Measurements from ENCODE around the gene TMEM266.
A peak's percentile ranks its signal among the peaks of the same experiment; 100 is the strongest.

The TMEM266 gene

GRCh38 chr15:76180321-76180720 lies 120.5 kb downstream of the TMEM266 start:
- peaks cover 29% of the 10 kb centered on the region for H3K27me3 ChIP-seq (ENCODE audit: control insufficient read depth, insufficient read depth, low read length)
- no peak overlapping the region for H3K9ac ChIP-seq (ENCODE audit: low read length)
- H3K4me1 ChIP-seq (ENCODE audit: control insufficient read depth, insufficient read depth, low read length), result peaks cover 8% of the 10 kb centered on the region
- H3K4me3 ChIP-seq (ENCODE audit: low read length), result no peak overlapping the region
- H3K36me3 ChIP-seq (ENCODE audit: control insufficient read depth, insufficient read depth, low read length), result no peaks in the 10 kb centered on the region
- no peaks in the 10 kb centered on the region for H3K9me3 ChIP-seq (ENCODE audit: control insufficient read depth, low read length)

GRCh38 chr15:76181705-76182107 lies 121.9 kb downstream of the TMEM266 start:
- H3K9ac ChIP-seq (ENCODE audit: low read length), result no peak overlapping the region
- no peaks in the 10 kb centered on the region for H3K9me3 ChIP-seq (ENCODE audit: control insufficient read depth, low read length)
- H3K27me3 ChIP-seq (ENCODE audit: control insufficient read depth, insufficient read depth, low read length), result peaks cover 31% of the 10 kb centered on the region
- no peaks in the 10 kb centered on the region for H3K36me3 ChIP-seq (ENCODE audit: control insufficient read depth, insufficient read depth, low read length)
- no peak overlapping the region for H3K4me3 ChIP-seq (ENCODE audit: low read length)
- H3K4me1 ChIP-seq (ENCODE audit: control insufficient read depth, insufficient read depth, low read length), result peaks cover 21% of the 10 kb centered on the region

- H3K4me1 ChIP-seq (ENCODE audit: control insufficient read depth, insufficient read depth, low read length), result peaks cover 13% of the 10 kb centered on the region
- H3K9me3 ChIP-seq (ENCODE audit: control insufficient read depth, low read length), result no peaks in the 10 kb centered on the region
- H3K4me3 ChIP-seq (ENCODE audit: low read length), result no peak overlapping the region
- no peak overlapping the region for H3K9ac ChIP-seq (ENCODE audit: low read length)
- H3K36me3 ChIP-seq (ENCODE audit: control insufficient read depth, insufficient read depth, low read length), result no peaks in the 10 kb centered on the region
- peaks cover 15% of the 10 kb centered on the region for H3K27me3 ChIP-seq (ENCODE audit: control insufficient read depth, insufficient read depth, low read length)
These were observed 124.3 kb downstream of the TMEM266 start for GRCh38 chr15:76183930-76184649.

- Histone ChIP-seq H3K9me3 (ENCODE audit: control insufficient read depth, low read length) (no peaks in the 10 kb centered on the region), H3K36me3 (ENCODE audit: control insufficient read depth, insufficient read depth, low read length) (no peaks in the 10 kb centered on the region), H3K9ac (ENCODE audit: low read length) (no peak overlapping the region), H3K27me3 (ENCODE audit: control insufficient read depth, insufficient read depth, low read length) (peaks cover 15% of the 10 kb centered on the region), H3K4me3 (ENCODE audit: low read length) (no peak overlapping the region), H3K4me1 (ENCODE audit: control insufficient read depth, insufficient read depth, low read length) (peaks cover 13% of the 10 kb centered on the region)
These were observed 124.9 kb downstream of the TMEM266 start for GRCh38 chr15:76184650-76185035.

GRCh38 chr15:76185716-76186115 lies 125.9 kb downstream of the TMEM266 start:
- Histone ChIP-seq H3K36me3 (ENCODE audit: control insufficient read depth, insufficient read depth, low read length) (no peaks in the 10 kb centered on the region), H3K9ac (ENCODE audit: low read length) (no peak overlapping the region), H3K27me3 (ENCODE audit: control insufficient read depth, insufficient read depth, low read length) (peaks cover 15% of the 10 kb centered on the region)

GRCh38 chr15:76187163-76187562 lies 127.4 kb downstream of the TMEM266 start:
- H3K36me3 ChIP-seq (ENCODE audit: control insufficient read depth, insufficient read depth, low read length), result no peaks in the 10 kb centered on the region
- H3K27me3 ChIP-seq (ENCODE audit: control insufficient read depth, insufficient read depth, low read length), result peaks cover 15% of the 10 kb centered on the region
- H3K9ac ChIP-seq (ENCODE audit: low read length), result no peak overlapping the region
- H3K4me1 ChIP-seq (ENCODE audit: control insufficient read depth, insufficient read depth, low read length), result peaks cover 34% of the 10 kb centered on the region
- no peaks in the 10 kb centered on the region for H3K9me3 ChIP-seq (ENCODE audit: control insufficient read depth, low read length)
- no peak overlapping the region for H3K4me3 ChIP-seq (ENCODE audit: low read length)

More at GRCh38 chr15:76185716-76186115, 125.9 kb downstream of the TMEM266 start:
- Histone ChIP-seq H3K4me1 (ENCODE audit: control insufficient read depth, insufficient read depth, low read length) (peaks cover 21% of the 10 kb centered on the region), H3K9me3 (ENCODE audit: control insufficient read depth, low read length) (no peaks in the 10 kb centered on the region), H3K4me3 (ENCODE audit: low read length) (no peak overlapping the region)

GRCh38 chr15:76189106-76189505 lies 129.3 kb downstream of the TMEM266 start:
- peaks cover 50% of the 10 kb centered on the region for H3K4me1 ChIP-seq (ENCODE audit: control insufficient read depth, insufficient read depth, low read length)
- no peak overlapping the region for H3K4me3 ChIP-seq (ENCODE audit: low read length)
- H3K27me3 ChIP-seq (ENCODE audit: control insufficient read depth, insufficient read depth, low read length), result peaks cover 10% of the 10 kb centered on the region
- no peak overlapping the region for H3K9ac ChIP-seq (ENCODE audit: low read length)
- H3K36me3 ChIP-seq (ENCODE audit: control insufficient read depth, insufficient read depth, low read length), result no peaks in the 10 kb centered on the region
- no peaks in the 10 kb centered on the region for H3K9me3 ChIP-seq (ENCODE audit: control insufficient read depth, low read length)

- no peaks in the 10 kb centered on the region for H3K36me3 ChIP-seq (ENCODE audit: control insufficient read depth, insufficient read depth, low read length)
- H3K9me3 ChIP-seq (ENCODE audit: control insufficient read depth, low read length), result no peaks in the 10 kb centered on the region
- peaks cover 10% of the 10 kb centered on the region for H3K27me3 ChIP-seq (ENCODE audit: control insufficient read depth, insufficient read depth, low read length)
- peaks cover 60% of the 10 kb centered on the region for H3K4me1 ChIP-seq (ENCODE audit: control insufficient read depth, insufficient read depth, low read length)
- H3K9ac ChIP-seq (ENCODE audit: low read length), result peak overlapping the region; percentile 56
- no peak overlapping the region for H3K4me3 ChIP-seq (ENCODE audit: low read length)
These were observed 130.3 kb downstream of the TMEM266 start for GRCh38 chr15:76190070-76190564.

GRCh38 chr15:76190751-76191538 lies 131.2 kb downstream of the TMEM266 start:
- H3K36me3 ChIP-seq (ENCODE audit: control insufficient read depth, insufficient read depth, low read length), result no peaks in the 10 kb centered on the region
- peak overlapping the region; percentile 12 for H3K4me3 ChIP-seq (ENCODE audit: low read length)
- H3K9me3 ChIP-seq (ENCODE audit: control insufficient read depth, low read length), result no peaks in the 10 kb centered on the region
- H3K9ac ChIP-seq (ENCODE audit: low read length), result peak overlapping the region; percentile 56
- H3K4me1 ChIP-seq (ENCODE audit: control insufficient read depth, insufficient read depth, low read length), result peaks cover 61% of the 10 kb centered on the region
- peaks cover 8% of the 10 kb centered on the region for H3K27me3 ChIP-seq (ENCODE audit: control insufficient read depth, insufficient read depth, low read length)

GRCh38 chr15:76191539-76192244 lies 131.9 kb downstream of the TMEM266 start:
- Histone ChIP-seq H3K9ac (ENCODE audit: low read length) (peak overlapping the region; percentile 56), H3K9me3 (ENCODE audit: control insufficient read depth, low read length) (no peaks in the 10 kb centered on the region), H3K4me3 (ENCODE audit: low read length) (no peak overlapping the region), H3K27me3 (ENCODE audit: control insufficient read depth, insufficient read depth, low read length) (peaks cover 5% of the 10 kb centered on the region), H3K36me3 (ENCODE audit: control insufficient read depth, insufficient read depth, low read length) (no peaks in the 10 kb centered on the region), H3K4me1 (ENCODE audit: control insufficient read depth, insufficient read depth, low read length) (peaks cover 62% of the 10 kb centered on the region)

- Histone ChIP-seq H3K27me3 (ENCODE audit: control insufficient read depth, insufficient read depth, low read length) (peaks cover 5% of the 10 kb centered on the region), H3K4me3 (ENCODE audit: low read length) (no peak overlapping the region), H3K4me1 (ENCODE audit: control insufficient read depth, insufficient read depth, low read length) (peaks cover 72% of the 10 kb centered on the region), H3K36me3 (ENCODE audit: control insufficient read depth, insufficient read depth, low read length) (no peaks in the 10 kb centered on the region), H3K9ac (ENCODE audit: low read length) (no peak overlapping the region), H3K9me3 (ENCODE audit: control insufficient read depth, low read length) (no peaks in the 10 kb centered on the region)
These were observed 132.9 kb downstream of the TMEM266 start for GRCh38 chr15:76192715-76193114.

- H3K27me3 ChIP-seq (ENCODE audit: control insufficient read depth, insufficient read depth, low read length), result peaks cover 5% of the 10 kb centered on the region
- H3K4me1 ChIP-seq (ENCODE audit: control insufficient read depth, insufficient read depth, low read length), result peaks cover 85% of the 10 kb centered on the region
- no peak overlapping the region for H3K9ac ChIP-seq (ENCODE audit: low read length)
These were observed 134.1 kb downstream of the TMEM266 start for GRCh38 chr15:76193934-76194333.

More at GRCh38 chr15:76193934-76194333, 134.1 kb downstream of the TMEM266 start:
- H3K4me3 ChIP-seq (ENCODE audit: low read length), result no peak overlapping the region
- H3K36me3 ChIP-seq (ENCODE audit: control insufficient read depth, insufficient read depth, low read length), result no peaks in the 10 kb centered on the region
- H3K9me3 ChIP-seq (ENCODE audit: control insufficient read depth, low read length), result no peaks in the 10 kb centered on the region

All from mucosa of stomach (tissue), 1 donor.